Measurements from ENCODE around the gene PCYOX1L. TPM values are rescaled to one million over a fixed set of nuclear protein-coding genes. Genes with fewer than 3 reads are reported as not detected.
A peak's percentile ranks its signal among the peaks of the same experiment; 100 is the strongest.

PCYOX1L gene
- total RNA-seq, 1 experiment from 2014 or later = 15.3 TPM

GRCh38 chr5:149326611-149327010 lies 31.2 kb upstream of the PCYOX1L start:
- Histone ChIP-seq H2BK12ac (ENCODE audit: insufficient read length, low read depth, low read length) (no peak overlapping the region), H4K91ac (ENCODE audit: insufficient read length, low read depth, low read length) (no peak overlapping the region), H4K5ac (ENCODE audit: insufficient read length, low read depth, low read length) (no peak overlapping the region), H3K79me1 (ENCODE audit: insufficient read depth, low read depth, low read length, poor library complexity, severe bottlenecking) (no peaks in the 10 kb centered on the region), H3K9ac (ENCODE audit: extremely low read depth, insufficient read length, low read length) (no peak overlapping the region), H3T11ph (ENCODE audit: low read length) (no peak overlapping the region), H3K23ac (ENCODE audit: insufficient read length, low read depth, low read length) (no peak overlapping the region), H3K27me3 (ENCODE audit: insufficient read depth, low read length) (no peaks in the 10 kb centered on the region; the same call in 1 of the 2 replicates), H2BK120ac (ENCODE audit: low read depth, low read length, poor library complexity, severe bottlenecking) (no peak overlapping the region), H3K56ac (ENCODE audit: insufficient read length, low read depth, low read length) (no peak overlapping the region), H4K8ac (replicated peaks; ENCODE audit: insufficient read length, low read depth, low read length) (no peak overlapping the region), H3K27ac (ENCODE audit: insufficient read length, low read depth, low read length) (no peak overlapping the region), H3K4me2 (ENCODE audit: insufficient read depth, insufficient read length, low read length) (no peak overlapping the region), H3K79me2 (ENCODE audit: insufficient read depth, low read length) (no peaks in the 10 kb centered on the region), H4K20me1 (ENCODE audit: control insufficient read depth, insufficient read depth, insufficient read length) (no peaks in the 10 kb centered on the region), H2BK5ac (ENCODE audit: insufficient read length, low read length) (no peak overlapping the region), H2AFZ (ENCODE audit: low read length) (no peak overlapping the region), H3K4ac (ENCODE audit: low read depth, low read length) (no peak overlapping the region), H3K23me2 (ENCODE audit: insufficient read length, low read depth, low read length, poor library complexity, severe bottlenecking) (no peaks in the 10 kb centered on the region), H3K18ac (ENCODE audit: insufficient read length, low read depth, low read length) (no peak overlapping the region), H3K9me3 (ENCODE audit: control insufficient read depth, low read depth, low read length) (no peaks in the 10 kb centered on the region), H2BK20ac (ENCODE audit: low read depth, low read length, poor library complexity, severe bottlenecking) (no peak overlapping the region), H3K14ac (ENCODE audit: insufficient read depth, low read length) (no peak overlapping the region), H2AK5ac (ENCODE audit: insufficient read length, low read length) (no peak overlapping the region), H3K4me1 (ENCODE audit: insufficient read depth, low read length) (no peaks in the 10 kb centered on the region), H2BK15ac (ENCODE audit: low read depth, low read length) (0 out of 2 replicates have a peak overlapping the region, but pooled peaks have one; percentile 39)
- H3K4me1 Mint-ChIP-seq = peaks cover 4 to 8% of the 10 kb centered on the region in 2 experiments
- TF ChIP-seq CTCF (conservative IDR thresholded peaks at IDR 0.05) = no peak
- H3K27ac Mint-ChIP-seq = no peak overlapping the region
- no peak for DNase-seq
- H3K4me3 Mint-ChIP-seq = no peak overlapping the region
- H3K27me3 Mint-ChIP-seq (ENCODE audit: low read depth) = peaks cover 1% of the 10 kb centered on the region
- no peaks in the 10 kb centered on the region for H3K9me3 Mint-ChIP-seq
- no CpG with 5 or more reads among the region's 3 CpGs for WGBS (ENCODE audit: extremely low coverage, insufficient read length, low lambda C conversion rate)
- H3K36me3 Mint-ChIP-seq (ENCODE audit: insufficient read depth in 1 of 3, low read depth in 3 of 3) = no peaks in the 10 kb centered on the region

Data from H9 (cell line).